HG03460 (cell line): ENCODE data around the gene MSMO1.
"Not testable (repeated sequence)": the region's sequence is repeated elsewhere in the genome, so short reads cannot be mapped to it uniquely, and the experiment has no call there.

Source experiments
- ATAC-seq: cut with Tn5 transposase; IDR thresholded peaks from one replicate; pipeline ENCODE4 v1.9.1; 2021; ENCODE audit not compliant: unreplicated experiment

Gene MSMO1

GRCh38 chr4:165324236-165324917 is 3.1 kb upstream of the MSMO1 start:
- no peak for ATAC-seq

GRCh38 chr4:165324918-165325304 is 2.6 kb upstream of the MSMO1 start:
- ATAC-seq, result no peak

- ATAC-seq, result no peak
Observed at GRCh38 chr4:165325732-165326512, 1.5 kb upstream of the MSMO1 start.

GRCh38 chr4:165326831-165327210 is 648 bp upstream of the MSMO1 start:
- peak; percentile 23 for ATAC-seq

- no peak for ATAC-seq
Observed at GRCh38 chr4:165328101-165328425, 594 bp downstream of the MSMO1 start.

- ATAC-seq, result no peak
Observed at GRCh38 chr4:165328708-165329107, 1.2 kb downstream of the MSMO1 start.

GRCh38 chr4:165330071-165330470 is 2.6 kb downstream of the MSMO1 start:
- ATAC-seq, result no peak

- ATAC-seq, result no peak
Observed at GRCh38 chr4:165330666-165331065, 3.2 kb downstream of the MSMO1 start.

GRCh38 chr4:165331359-165331758 is 3.9 kb downstream of the MSMO1 start:
- no peak for ATAC-seq

GRCh38 chr4:165331823-165332222 is 4.4 kb downstream of the MSMO1 start:
- no peak for ATAC-seq

- no peak for ATAC-seq
Observed at GRCh38 chr4:165332502-165332901, 5.0 kb downstream of the MSMO1 start.

- no peak for ATAC-seq
Observed at GRCh38 chr4:165335163-165335703, 7.8 kb downstream of the MSMO1 start.

- ATAC-seq, result no peak
Observed at GRCh38 chr4:165336743-165337142, 9.3 kb downstream of the MSMO1 start.

GRCh38 chr4:165342340-165342739 is 14.9 kb downstream of the MSMO1 start:
- not testable (repeated sequence) for ATAC-seq

- ATAC-seq, result no peak
Observed at GRCh38 chr4:165343353-165344191, 16.1 kb downstream of the MSMO1 start.

- no peak for ATAC-seq
Observed at GRCh38 chr4:165345666-165346417, 18.4 kb downstream of the MSMO1 start.

- no peak for ATAC-seq
Observed at GRCh38 chr4:165347647-165348569, 20.4 kb downstream of the MSMO1 start.

GRCh38 chr4:165351359-165352130 is 24.1 kb downstream of the MSMO1 start:
- ATAC-seq, result no peak

- ATAC-seq, result no peak
Observed at GRCh38 chr4:165355900-165356300, 28.4 kb downstream of the MSMO1 start.
